Measurements from ENCODE around the gene ALPK1.
"Not testable (repeated sequence)": the region's sequence is repeated elsewhere in the genome, so short reads cannot be mapped to it uniquely, and the experiment has no call there.

ALPK1 gene

GRCh38 chr4:112472318-112472717, 175.1 kb downstream of the ALPK1 start:
- no peak for DNase-seq

GRCh38 chr4:112473985-112474384, 176.8 kb downstream of the ALPK1 start:
- DNase-seq = no peak

- DNase-seq = no peak
Observed at GRCh38 chr4:112485930-112486329, 188.8 kb downstream of the ALPK1 start.

GRCh38 chr4:112490808-112491207, 193.6 kb downstream of the ALPK1 start:
- DNase-seq = not testable (repeated sequence)
